Parathyroid adenoma (tissue), 2 donors: ENCODE results near the gene ADPRHL1.

Source experiments
- H2AFZ ChIP-seq: fragments of 300-600 bp; sonication (generic); one replicate; pipeline ENCODE4 v1.7.0; 2017; ENCODE audit warnings: antibody characterized with exemption, mild to moderate bottlenecking
- H3K27ac ChIP-seq: fragments of 300-600 bp; sonication (generic); one replicate; pipeline ENCODE4 v1.7.0; 2017
- H3K27me3 ChIP-seq: fragments of 300-600 bp; sonication (generic); one replicate; pipeline ENCODE4 v1.7.0; 2017; ENCODE audit warnings: low read length; ENCODE audit not compliant: control insufficient read depth, insufficient read depth
- H3K36me3 ChIP-seq: fragments of 300-600 bp; sonication (generic); one replicate; pipeline ENCODE4 v1.7.0; 2017; ENCODE audit warnings: low read length; ENCODE audit not compliant: control insufficient read depth, insufficient read depth
- H3K4me1 ChIP-seq: fragments of 300-600 bp; sonication (generic); one replicate; pipeline ENCODE4 v1.7.0; 2017; ENCODE audit warnings: control low read depth
- H3K4me2 ChIP-seq: fragments of 300-600 bp; sonication (generic); one replicate; pipeline ENCODE4 v1.7.0; 2017; ENCODE audit warnings: low read length
- H3K4me3 ChIP-seq: fragments of 300-600 bp; sonication (generic); one replicate; pipeline ENCODE4 v1.7.0; 2017; ENCODE audit warnings: low read depth, low read length
- H3K79me2 ChIP-seq: fragments of 300-600 bp; sonication (generic); one replicate; pipeline ENCODE4 v1.7.0; 2017; ENCODE audit warnings: control low read depth
- H3K9ac ChIP-seq: fragments of 300-600 bp; sonication (generic); one replicate; pipeline ENCODE4 v1.7.0; 2017; ENCODE audit warnings: mild to moderate bottlenecking
- H3K9me3 ChIP-seq: fragments of 300-600 bp; sonication (generic); one replicate; pipeline ENCODE4 v1.7.0; 2017; ENCODE audit warnings: low read length; ENCODE audit not compliant: control insufficient read depth
- CTCF ChIP-seq: fragments of 300-600 bp; sonication (generic); IDR thresholded peaks from one replicate; pipeline ENCODE4 v1.7.0; 2017; ENCODE audit warnings: antibody characterized with exemption, mild to moderate bottlenecking
- donor health status: primary hyperparathyroidism.

Gene ADPRHL1

GRCh38 chr13:113483081-113483480 is 29.8 kb upstream of the ADPRHL1 start:
- Histone ChIP-seq H3K79me2 (peaks cover 19% of the 10 kb centered on the region), H3K36me3 (no peaks in the 10 kb centered on the region), H3K4me2 (no peak overlapping the region), H3K27ac (no peak overlapping the region), H3K9ac (no peak overlapping the region), H3K9me3 (no peaks in the 10 kb centered on the region), H2AFZ (no peak overlapping the region), H3K4me1 (no peaks in the 10 kb centered on the region), H3K4me3 (no peak overlapping the region), H3K27me3 (no peaks in the 10 kb centered on the region)
- no peak for TF ChIP-seq CTCF

- Histone ChIP-seq H3K36me3 (no peaks in the 10 kb centered on the region), H3K4me3 (no peak overlapping the region), H3K4me2 (no peak overlapping the region), H3K9me3 (no peaks in the 10 kb centered on the region), H3K27me3 (no peaks in the 10 kb centered on the region), H3K79me2 (no peaks in the 10 kb centered on the region), H2AFZ (no peak overlapping the region), H3K27ac (no peak overlapping the region), H3K9ac (no peak overlapping the region), H3K4me1 (no peaks in the 10 kb centered on the region)
- no peak for TF ChIP-seq CTCF
Observed at GRCh38 chr13:113479179-113479578, 25.9 kb upstream of the ADPRHL1 start.

- Histone ChIP-seq H3K9me3 (no peaks in the 10 kb centered on the region), H3K4me2 (no peak overlapping the region), H3K4me3 (no peak overlapping the region), H3K27ac (no peak overlapping the region), H2AFZ (no peak overlapping the region), H3K27me3 (no peaks in the 10 kb centered on the region), H3K36me3 (no peaks in the 10 kb centered on the region), H3K4me1 (no peaks in the 10 kb centered on the region), H3K9ac (no peak overlapping the region), H3K79me2 (no peaks in the 10 kb centered on the region)
- TF ChIP-seq CTCF: no peak
Observed at GRCh38 chr13:113477724-113478123, 24.4 kb upstream of the ADPRHL1 start.

GRCh38 chr13:113476811-113477210 is 23.5 kb upstream of the ADPRHL1 start:
- no peak for TF ChIP-seq CTCF
- no peak overlapping the region for H3K4me2 ChIP-seq
- H3K4me1 ChIP-seq: no peaks in the 10 kb centered on the region
- H3K36me3 ChIP-seq: no peaks in the 10 kb centered on the region
- no peak overlapping the region for H3K9ac ChIP-seq
- H3K4me3 ChIP-seq: no peak overlapping the region
- no peaks in the 10 kb centered on the region for H3K79me2 ChIP-seq
- no peak overlapping the region for H3K27ac ChIP-seq
- H3K9me3 ChIP-seq: no peaks in the 10 kb centered on the region
- no peaks in the 10 kb centered on the region for H3K27me3 ChIP-seq
- no peak overlapping the region for H2AFZ ChIP-seq

GRCh38 chr13:113475911-113476310 is 22.6 kb upstream of the ADPRHL1 start:
- Histone ChIP-seq H3K9ac (no peak overlapping the region), H3K4me2 (no peak overlapping the region), H3K36me3 (no peaks in the 10 kb centered on the region), H3K9me3 (no peaks in the 10 kb centered on the region), H3K27ac (no peak overlapping the region), H3K4me3 (no peak overlapping the region), H3K79me2 (no peaks in the 10 kb centered on the region), H2AFZ (no peak overlapping the region), H3K27me3 (no peaks in the 10 kb centered on the region), H3K4me1 (no peaks in the 10 kb centered on the region)
- TF ChIP-seq CTCF: no peak
